Measurements from ENCODE around the gene CRMP1. TPM values are rescaled to one million over a fixed set of nuclear protein-coding genes. Genes with fewer than 3 reads are reported as not detected.

CRMP1 gene
- total and polyA plus RNA-seq, 2 of the 4 experiments (the other 2 are of a cell fraction): 4.1 to 7.4 TPM

DNA sequence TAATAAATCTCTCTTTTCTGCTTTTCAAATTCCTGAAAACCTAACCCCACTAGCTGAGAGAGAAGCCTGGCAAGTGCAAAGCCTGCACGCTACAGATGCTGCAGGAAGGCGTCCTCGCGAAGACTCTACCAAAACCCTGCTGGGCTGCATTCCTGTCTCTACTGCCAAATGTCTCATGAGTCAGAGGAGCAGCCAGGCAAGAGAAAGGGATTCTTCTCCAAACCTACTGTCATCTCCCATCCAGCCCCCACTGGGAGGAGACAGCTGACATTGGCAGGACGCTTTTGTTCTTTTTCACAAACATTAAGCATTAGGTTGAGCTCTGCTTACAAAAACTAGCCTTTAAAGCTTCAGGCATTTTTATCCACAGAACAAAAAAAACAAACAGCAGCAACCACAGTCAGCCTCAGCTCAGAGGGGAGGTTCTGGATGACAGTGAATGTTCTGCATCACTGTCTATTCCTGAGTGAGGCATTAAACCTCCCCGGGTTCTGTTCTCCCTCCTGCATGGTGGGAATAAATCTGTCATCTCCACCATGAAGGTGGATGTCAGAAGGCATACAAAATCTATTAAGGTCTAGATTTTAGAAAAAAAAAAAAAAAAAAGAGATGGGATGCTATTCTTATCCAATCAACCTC lies 18.0 kb downstream of the CRMP1 start:
- Histone ChIP-seq H3K4me2 (ENCODE audit: low read depth, low read length) (no peak overlapping the region), H3K9me3 (ENCODE audit: control insufficient read depth, insufficient read depth, low read length) (no peaks in the 10 kb centered on the region), H3K27ac (ENCODE audit: insufficient read depth, low read length) (no peak overlapping the region), H2BK20ac (ENCODE audit: low read depth, low read length) (no peak overlapping the region), H4K91ac (ENCODE audit: insufficient read depth, low read depth, low read length) (no peak overlapping the region), H3K36me3 (ENCODE audit: control insufficient read depth, insufficient read depth, low read length) (no peaks in the 10 kb centered on the region), H2AK9ac (replicated peaks; ENCODE audit: low read depth, low read length, poor library complexity) (no peak overlapping the region), H3K4ac (ENCODE audit: low read depth, low read length) (no peak overlapping the region), H2AFZ (replicated peaks; ENCODE audit: low read length, poor library complexity) (no peak overlapping the region), H2BK5ac (ENCODE audit: low read depth, low read length, poor library complexity, severe bottlenecking) (no peak overlapping the region), H3K18ac (ENCODE audit: low read depth, low read length) (no peak overlapping the region), H2AK5ac (ENCODE audit: low read depth, low read length) (no peak overlapping the region), H3K9ac (ENCODE audit: low read depth, low read length) (no peak overlapping the region), H2BK15ac (ENCODE audit: low read depth, low read length) (no peak overlapping the region), H4K5ac (ENCODE audit: low read depth, low read length) (no peak overlapping the region), H3K23ac (ENCODE audit: low read depth, low read length) (no peak overlapping the region), H3K14ac (replicated peaks; ENCODE audit: low read depth, low read length) (no peak overlapping the region), H3K79me1 (ENCODE audit: low read depth in 1 of 2, low read length in 2 of 2) (no peaks in the 10 kb centered on the region), H2BK120ac (ENCODE audit: low read depth, low read length) (no peak overlapping the region), H3K9me1 (ENCODE audit: insufficient read depth, low read length) (no peaks in the 10 kb centered on the region), H3K56ac (ENCODE audit: extremely low read depth, insufficient read depth, low read length) (no peak overlapping the region), H3K4me1 (ENCODE audit: control insufficient read depth, insufficient read depth, low read length) (no peaks in the 10 kb centered on the region), H4K20me1 (ENCODE audit: insufficient read depth, low read length) (peaks cover 3% of the 10 kb centered on the region; the same call in 1 of the 2 replicates), H3K27me3 (ENCODE audit: control insufficient read depth, insufficient read depth, low read length) (no peaks in the 10 kb centered on the region; the same call in 1 of the 2 replicates), H4K8ac (ENCODE audit: low read depth in 2 of 2, low read length in 2 of 2) (no peak overlapping the region), H3K4me3 (ENCODE audit: insufficient read depth, low read depth, low read length) (no peak overlapping the region)
- TF ChIP-seq MAFK (IDR thresholded peaks at IDR 0.05; ENCODE audit: low read depth, low read length): no peak
- no peak for TF ChIP-seq CEBPB (IDR thresholded peaks at IDR 0.05; ENCODE audit: low read depth, low read length)
- TF ChIP-seq MAZ (IDR thresholded peaks at IDR 0.05; ENCODE audit: borderline replicate concordance, low read depth, low read length): no peak
- TF ChIP-seq, protein P1, sequence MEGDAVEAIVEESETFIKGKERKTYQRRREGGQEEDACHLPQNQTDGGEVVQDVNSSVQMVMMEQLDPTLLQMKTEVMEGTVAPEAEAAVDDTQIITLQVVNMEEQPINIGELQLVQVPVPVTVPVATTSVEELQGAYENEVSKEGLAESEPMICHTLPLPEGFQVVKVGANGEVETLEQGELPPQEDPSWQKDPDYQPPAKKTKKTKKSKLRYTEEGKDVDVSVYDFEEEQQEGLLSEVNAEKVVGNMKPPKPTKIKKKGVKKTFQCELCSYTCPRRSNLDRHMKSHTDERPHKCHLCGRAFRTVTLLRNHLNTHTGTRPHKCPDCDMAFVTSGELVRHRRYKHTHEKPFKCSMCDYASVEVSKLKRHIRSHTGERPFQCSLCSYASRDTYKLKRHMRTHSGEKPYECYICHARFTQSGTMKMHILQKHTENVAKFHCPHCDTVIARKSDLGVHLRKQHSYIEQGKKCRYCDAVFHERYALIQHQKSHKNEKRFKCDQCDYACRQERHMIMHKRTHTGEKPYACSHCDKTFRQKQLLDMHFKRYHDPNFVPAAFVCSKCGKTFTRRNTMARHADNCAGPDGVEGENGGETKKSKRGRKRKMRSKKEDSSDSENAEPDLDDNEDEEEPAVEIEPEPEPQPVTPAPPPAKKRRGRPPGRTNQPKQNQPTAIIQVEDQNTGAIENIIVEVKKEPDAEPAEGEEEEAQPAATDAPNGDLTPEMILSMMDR (conservative IDR thresholded peaks at IDR 0.05; ENCODE audit: low read depth, low read length): no peak
- TF ChIP-seq BHLHE40 (IDR thresholded peaks at IDR 0.05; ENCODE audit: low read depth, low read length): no peak
- TF ChIP-seq, protein P2, sequence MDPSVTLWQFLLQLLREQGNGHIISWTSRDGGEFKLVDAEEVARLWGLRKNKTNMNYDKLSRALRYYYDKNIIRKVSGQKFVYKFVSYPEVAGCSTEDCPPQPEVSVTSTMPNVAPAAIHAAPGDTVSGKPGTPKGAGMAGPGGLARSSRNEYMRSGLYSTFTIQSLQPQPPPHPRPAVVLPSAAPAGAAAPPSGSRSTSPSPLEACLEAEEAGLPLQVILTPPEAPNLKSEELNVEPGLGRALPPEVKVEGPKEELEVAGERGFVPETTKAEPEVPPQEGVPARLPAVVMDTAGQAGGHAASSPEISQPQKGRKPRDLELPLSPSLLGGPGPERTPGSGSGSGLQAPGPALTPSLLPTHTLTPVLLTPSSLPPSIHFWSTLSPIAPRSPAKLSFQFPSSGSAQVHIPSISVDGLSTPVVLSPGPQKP (IDR thresholded peaks at IDR 0.05; ENCODE audit: borderline replicate concordance, low read depth, low read length): no peak
- TF ChIP-seq MXI1 (IDR thresholded peaks at IDR 0.05; ENCODE audit: borderline replicate concordance, low read depth, low read length): no peak
- CTCF ChIA-PET: no interaction called here
- POLR2A ChIA-PET (ENCODE audit: unreplicated experiment): no interaction called here
- BruUV-seq (replicated peaks): no TSS peak
- in situ Hi-C loops (cut with MboI; ENCODE audit: low sequenced_read_pairs): no loop called here
- peak; percentile 61 for ATAC-seq (ENCODE audit: low read depth)
- dilution Hi-C loops (cut with HindIII; ENCODE audit: low sequenced_read_pairs, unreplicated experiment): no loop called here
- 20% methylated on average over 4 of the region's 6 CpGs; no CpG with 5 or more reads in 1 of the 2 experiments for WGBS, 2 experiments (ENCODE audit: extremely low coverage in 2 of 2, insufficient read length in 1 of 2)
- intact Hi-C loops (cut with micrococcal nuclease): no loop called here
- DNase-seq: peak; percentile 44
